Measurements from ENCODE around the gene GDF9. TPM values are rescaled to one million over a fixed set of nuclear protein-coding genes. Genes with fewer than 3 reads are reported as not detected.

GDF9 gene, protein sequence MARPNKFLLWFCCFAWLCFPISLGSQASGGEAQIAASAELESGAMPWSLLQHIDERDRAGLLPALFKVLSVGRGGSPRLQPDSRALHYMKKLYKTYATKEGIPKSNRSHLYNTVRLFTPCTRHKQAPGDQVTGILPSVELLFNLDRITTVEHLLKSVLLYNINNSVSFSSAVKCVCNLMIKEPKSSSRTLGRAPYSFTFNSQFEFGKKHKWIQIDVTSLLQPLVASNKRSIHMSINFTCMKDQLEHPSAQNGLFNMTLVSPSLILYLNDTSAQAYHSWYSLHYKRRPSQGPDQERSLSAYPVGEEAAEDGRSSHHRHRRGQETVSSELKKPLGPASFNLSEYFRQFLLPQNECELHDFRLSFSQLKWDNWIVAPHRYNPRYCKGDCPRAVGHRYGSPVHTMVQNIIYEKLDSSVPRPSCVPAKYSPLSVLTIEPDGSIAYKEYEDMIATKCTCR
- under 1 TPM; 0.50 to 0.93 TPM for total RNA-seq

DNA sequence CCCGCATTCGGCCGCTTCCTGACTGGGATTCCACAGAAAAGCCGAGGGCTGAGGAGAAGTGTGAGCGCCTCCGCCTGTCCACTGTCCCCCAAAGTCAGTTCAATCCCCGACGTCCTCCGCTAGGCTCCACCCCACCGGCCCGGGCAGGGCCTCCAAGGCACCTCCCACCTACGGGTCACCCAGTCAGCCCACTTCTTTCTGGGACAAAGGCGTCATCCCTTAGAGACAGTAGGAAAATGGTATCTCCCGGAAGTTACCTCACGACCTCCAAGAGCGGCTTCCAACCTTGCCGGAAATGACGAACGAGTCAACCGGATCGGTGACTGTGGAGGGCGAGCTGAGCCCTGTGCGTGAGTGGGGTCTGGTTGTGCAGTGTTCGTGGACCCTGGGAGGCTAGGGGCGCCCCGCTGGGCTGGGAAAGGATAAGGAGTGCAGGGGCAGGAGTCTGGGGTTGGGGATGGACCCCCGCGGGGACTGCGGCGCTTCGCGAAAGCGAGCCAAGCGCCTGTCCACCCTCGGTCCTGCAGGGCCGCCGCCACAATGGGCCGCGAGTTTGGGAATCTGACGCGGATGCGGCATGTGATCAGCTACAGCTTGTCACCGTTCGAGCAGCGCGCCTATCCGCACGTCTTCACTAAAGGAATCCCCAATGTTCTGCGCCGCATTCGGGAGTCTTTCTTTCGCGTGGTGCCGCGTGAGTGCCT is at the start of gene GDF9, which contains the start of gene UQCRQ:
GDF9 (minus strand) TSS at position 128 of the 704 bp plus-strand sequence. CDS start 1,936 bp downstream, outside the sequence.
UQCRQ (plus strand) TSS at position 301 of the 704 bp plus-strand sequence; CDS start at position 541, 240 bp downstream.
- DNase-seq (ENCODE audit: low spot score) (peak; percentile 95), ATAC-seq (peak; percentile 99 to 100)
- no peaks in the 10 kb centered on the region for H3K27me3 Mint-ChIP-seq
- no peaks in the 10 kb centered on the region for H3K9me3 Mint-ChIP-seq
- H3K27ac Mint-ChIP-seq, result peak within 1 kb of the TSS; percentile 94 to 97
- H3K4me3 Mint-ChIP-seq, result peak within 1 kb of the TSS; percentile 99
- peaks cover 18 to 28% of the 10 kb centered on the region in 2 donors for H3K4me1 Mint-ChIP-seq (ENCODE audit: low read depth in 2 of 2)
- H3K36me3 Mint-ChIP-seq, result peaks cover 7% of the 10 kb centered on the region

DNA sequence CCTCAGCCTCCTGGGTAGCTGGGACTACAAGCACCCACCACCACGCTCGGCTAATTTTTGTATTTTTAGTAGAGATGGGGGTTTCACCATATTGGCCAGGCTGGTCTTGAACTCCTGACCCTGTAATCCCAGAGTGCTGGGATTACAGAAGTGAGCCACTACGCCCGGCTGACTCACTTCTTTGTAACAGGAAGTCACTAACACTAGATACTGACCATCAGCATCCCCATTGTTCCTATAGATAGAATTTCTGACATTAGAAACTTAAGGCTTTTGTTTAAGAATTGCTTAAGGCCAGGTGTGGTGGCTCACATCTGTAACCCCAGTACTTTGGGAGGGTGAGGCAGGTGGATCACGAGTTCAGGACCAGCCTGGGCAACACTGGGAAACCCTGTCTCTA is 49.4 kb upstream of the GDF9 start:
- ATAC-seq (no peak), DNase-seq (ENCODE audit: low spot score) (no peak)
- H3K4me1 Mint-ChIP-seq (ENCODE audit: low read depth in 2 of 2), result peaks cover 0 to 8% of the 10 kb centered on the region in 2 donors
- no peaks in the 10 kb centered on the region for H3K27me3 Mint-ChIP-seq
- no peak overlapping the region for H3K4me3 Mint-ChIP-seq
- no peak overlapping the region for H3K27ac Mint-ChIP-seq
- H3K36me3 Mint-ChIP-seq, result peaks cover 10% of the 10 kb centered on the region
- no peaks in the 10 kb centered on the region for H3K9me3 Mint-ChIP-seq

DNA sequence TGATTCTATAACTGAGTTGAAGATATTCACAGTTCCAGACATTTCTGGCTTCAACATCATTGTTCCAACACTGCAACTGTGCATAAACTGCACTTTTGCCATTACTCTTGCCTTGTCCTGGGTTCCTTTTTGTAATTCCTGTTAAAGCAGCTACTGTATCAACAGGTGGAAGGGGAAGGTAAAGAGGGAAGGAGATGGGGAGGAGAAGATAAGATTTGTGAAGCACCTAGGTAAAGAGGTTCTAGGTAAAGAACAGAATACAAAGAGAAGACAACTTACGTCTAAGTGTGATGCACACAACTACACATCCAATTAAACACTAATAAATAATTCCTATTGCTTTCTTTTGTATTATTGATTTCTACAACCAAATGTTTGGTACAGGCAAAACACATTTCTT is 43.4 kb upstream of the GDF9 start:
- Mint-ChIP-seq H3K27ac (no peak overlapping the region), H3K27me3 (no peaks in the 10 kb centered on the region), H3K36me3 (peaks cover 11% of the 10 kb centered on the region), H3K4me3 (no peak overlapping the region), H3K9me3 (no peaks in the 10 kb centered on the region), H3K4me1 (ENCODE audit: low read depth in 2 of 2) (peaks cover 25 to 27% of the 10 kb centered on the region in 2 donors)
- ATAC-seq (no peak), DNase-seq (ENCODE audit: low spot score) (no peak)

DNA sequence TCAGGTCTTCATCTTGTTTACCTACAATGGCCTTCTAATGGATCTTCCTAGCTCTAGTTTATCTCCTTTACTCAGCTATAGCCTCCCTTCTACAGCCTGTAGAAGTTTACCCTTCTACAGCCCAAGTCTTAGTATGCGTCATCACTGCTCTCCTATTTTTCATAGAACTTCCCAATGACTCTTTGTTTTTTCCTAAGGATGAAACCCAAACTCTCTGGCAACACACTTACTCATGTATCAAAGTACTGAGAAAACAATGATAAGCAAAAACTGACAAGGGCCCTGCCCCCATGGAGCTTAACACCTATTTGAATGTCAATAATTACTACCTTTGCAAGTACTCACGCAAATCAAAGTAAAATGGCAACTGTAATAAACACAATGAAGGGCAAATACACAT is 40.9 kb upstream of the GDF9 start:
- DNase-seq (ENCODE audit: low spot score) (no peak), ATAC-seq (no peak)
- H3K36me3 Mint-ChIP-seq, result peaks cover 17% of the 10 kb centered on the region
- H3K27ac Mint-ChIP-seq, result no peak overlapping the region
- no peaks in the 10 kb centered on the region for H3K27me3 Mint-ChIP-seq
- no peaks in the 10 kb centered on the region for H3K9me3 Mint-ChIP-seq
- peaks cover 24 to 25% of the 10 kb centered on the region in 2 donors for H3K4me1 Mint-ChIP-seq (ENCODE audit: low read depth in 2 of 2)
- H3K4me3 Mint-ChIP-seq, result no peak overlapping the region

DNA sequence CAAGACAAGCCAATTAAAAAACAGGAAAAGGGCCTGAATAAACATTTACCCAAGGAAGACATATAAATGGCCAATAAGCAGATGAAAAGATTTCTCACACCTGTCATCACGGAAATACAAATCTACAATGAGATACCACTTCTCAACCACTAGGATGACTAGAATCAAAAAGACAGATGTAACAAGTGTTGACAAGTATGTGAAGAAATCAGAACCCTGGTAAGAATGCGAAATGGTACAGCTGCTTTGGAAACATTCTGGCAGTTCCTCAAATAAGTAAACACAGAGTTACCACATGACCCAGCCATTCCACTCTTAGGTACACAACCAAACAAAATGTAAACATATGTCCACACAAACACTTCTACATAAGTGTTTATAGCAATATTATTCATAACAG is 39.7 kb upstream of the GDF9 start:
- Mint-ChIP-seq H3K27ac (no peak overlapping the region), H3K9me3 (no peaks in the 10 kb centered on the region), H3K4me3 (no peak overlapping the region), H3K4me1 (ENCODE audit: low read depth in 2 of 2) (peaks cover 24 to 25% of the 10 kb centered on the region in 2 donors), H3K27me3 (no peaks in the 10 kb centered on the region), H3K36me3 (peaks cover 11% of the 10 kb centered on the region)
- ATAC-seq (no peak), DNase-seq (ENCODE audit: low spot score) (no peak)

DNA sequence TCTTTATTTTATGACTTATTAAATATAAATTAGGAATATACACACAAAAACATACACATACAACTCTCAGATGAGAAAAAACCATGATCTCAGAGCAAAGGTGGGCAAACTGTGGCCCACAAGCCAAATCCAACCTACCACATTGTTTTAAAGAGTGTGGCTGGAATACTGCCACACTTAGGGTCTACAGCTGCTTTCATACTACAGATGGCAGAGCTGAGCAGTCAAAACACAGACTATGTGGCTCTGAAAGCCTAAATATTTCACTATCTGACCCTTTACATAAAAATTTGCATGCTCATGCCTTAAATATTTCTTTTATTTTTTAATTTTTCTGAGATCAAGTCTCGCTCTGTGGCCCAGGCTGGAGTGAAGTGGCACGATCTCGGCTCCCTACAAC is 35.5 kb upstream of the GDF9 start:
- Mint-ChIP-seq H3K9me3 (no peaks in the 10 kb centered on the region), H3K4me1 (ENCODE audit: low read depth in 2 of 2) (peaks cover 17 to 19% of the 10 kb centered on the region in 2 donors), H3K4me3 (no peak overlapping the region), H3K36me3 (peaks cover 10% of the 10 kb centered on the region), H3K27me3 (no peaks in the 10 kb centered on the region), H3K27ac (no peak overlapping the region)
- no peak for ATAC-seq
- no peak for DNase-seq (ENCODE audit: low spot score)

DNA sequence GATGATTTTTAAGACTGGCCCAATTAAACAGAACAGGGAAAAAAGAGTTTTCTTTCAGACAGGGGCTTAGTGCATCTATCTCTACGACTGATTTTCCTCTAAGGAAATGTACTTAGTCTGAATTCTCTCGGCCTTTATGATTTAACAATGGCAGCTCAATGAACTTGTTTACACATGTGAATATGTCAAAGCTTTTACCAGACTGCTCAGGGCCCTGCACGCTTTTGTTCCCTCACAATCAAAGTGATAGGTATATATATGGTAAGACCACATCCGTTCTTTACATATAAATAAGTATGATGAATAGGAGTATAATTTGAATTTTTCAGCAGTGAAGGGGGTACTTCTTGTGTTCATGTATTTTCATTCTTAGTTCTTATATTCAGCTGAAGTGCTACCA is 34.8 kb upstream of the GDF9 start:
- ATAC-seq (no peak), DNase-seq (ENCODE audit: low spot score) (no peak)
- Mint-ChIP-seq H3K4me1 (ENCODE audit: low read depth in 2 of 2) (peaks cover 17 to 20% of the 10 kb centered on the region in 2 donors), H3K27ac (no peak overlapping the region), H3K4me3 (no peak overlapping the region), H3K27me3 (no peaks in the 10 kb centered on the region), H3K36me3 (peaks cover 17% of the 10 kb centered on the region), H3K9me3 (no peaks in the 10 kb centered on the region)

DNA sequence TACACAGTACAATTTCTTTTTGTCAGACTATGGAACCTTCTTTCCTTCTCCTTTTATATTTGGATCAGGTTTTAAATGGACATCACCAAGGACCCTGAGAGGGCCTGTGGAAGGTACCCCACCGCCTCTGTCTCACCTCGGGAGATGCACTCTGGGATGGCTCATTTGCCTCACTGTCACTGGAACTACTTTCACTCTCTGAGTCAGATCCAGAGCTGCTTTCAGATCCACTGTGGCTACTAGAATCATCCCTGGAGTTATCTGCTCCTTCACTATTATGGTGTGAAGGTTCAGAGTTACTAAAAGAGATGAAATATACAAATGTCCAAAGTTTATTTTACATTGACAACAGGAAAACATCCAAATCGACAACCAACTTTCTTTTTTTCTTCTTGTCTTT is 31.8 kb upstream of the GDF9 start:
- DNase-seq (ENCODE audit: low spot score), result no peak
- Mint-ChIP-seq H3K27ac (peak overlapping the region in 1 of 2 donors; percentile 27), H3K9me3 (no peaks in the 10 kb centered on the region), H3K4me3 (no peak overlapping the region), H3K36me3 (peaks cover 20% of the 10 kb centered on the region), H3K4me1 (ENCODE audit: low read depth in 2 of 2) (peaks cover 7 to 12% of the 10 kb centered on the region in 2 donors), H3K27me3 (no peaks in the 10 kb centered on the region)
- peak in 1 of 2 donors; percentile 36 for ATAC-seq

DNA sequence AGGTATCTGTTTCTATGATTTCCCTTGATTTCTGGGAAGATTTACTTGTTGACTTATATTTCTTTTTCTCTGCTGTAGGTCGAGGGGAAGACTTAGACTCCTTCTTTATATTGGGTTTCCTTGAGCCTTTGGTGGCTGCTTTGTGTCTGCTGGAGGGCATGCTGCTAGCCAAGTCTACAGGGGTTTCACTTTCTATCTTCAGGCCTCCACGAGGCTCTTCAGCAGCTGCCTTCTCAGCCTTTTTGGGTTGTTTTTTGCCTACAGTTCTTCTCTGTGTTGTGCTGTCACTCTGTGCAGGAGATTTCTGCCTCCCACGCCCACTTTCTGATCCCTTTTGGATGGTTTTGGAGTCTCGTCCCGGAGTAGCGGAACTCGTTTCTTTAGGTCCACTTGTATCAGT is 30.4 kb upstream of the GDF9 start:
- peaks cover 32% of the 10 kb centered on the region for H3K36me3 Mint-ChIP-seq
- H3K4me1 Mint-ChIP-seq (ENCODE audit: low read depth in 2 of 2), result peaks cover 9 to 12% of the 10 kb centered on the region in 2 donors
- H3K4me3 Mint-ChIP-seq, result peak overlapping the region; percentile 24
- peak in 1 of 2 donors; percentile 43 for ATAC-seq
- DNase-seq (ENCODE audit: low spot score), result no peak
- peak overlapping the region; percentile 15 to 57 for H3K27ac Mint-ChIP-seq
- H3K9me3 Mint-ChIP-seq, result no peaks in the 10 kb centered on the region
- H3K27me3 Mint-ChIP-seq, result no peaks in the 10 kb centered on the region

DNA sequence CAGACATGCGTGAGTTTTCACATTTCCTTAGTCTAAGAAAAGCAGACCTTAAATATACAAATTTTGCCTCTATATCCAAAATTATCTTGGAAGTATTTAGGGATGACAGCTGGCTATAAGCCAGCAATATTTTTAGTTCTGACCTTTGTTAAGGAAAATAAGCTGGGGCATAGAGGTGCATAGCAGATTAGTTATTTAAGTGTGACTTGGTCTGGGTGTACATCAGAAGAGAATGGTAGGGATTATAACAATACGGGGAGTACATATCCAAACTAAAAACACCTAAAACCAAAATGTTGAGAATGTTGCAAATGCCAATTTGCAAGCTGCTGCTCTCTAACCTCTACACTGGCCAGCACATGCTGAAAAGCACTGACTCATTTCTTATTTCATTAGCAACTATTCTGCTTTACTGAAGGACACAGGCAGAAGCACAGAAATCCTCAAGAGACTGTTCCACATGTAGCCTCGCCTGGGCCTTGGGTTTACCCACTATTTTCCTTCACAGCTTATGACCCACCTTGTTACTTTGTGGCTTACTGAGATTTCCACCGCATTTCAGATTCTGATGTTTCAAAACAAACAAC is 29.5 kb upstream of the GDF9 start:
- Mint-ChIP-seq H3K9me3 (no peaks in the 10 kb centered on the region), H3K27me3 (no peaks in the 10 kb centered on the region), H3K4me1 (ENCODE audit: low read depth in 2 of 2) (peaks cover 9 to 12% of the 10 kb centered on the region in 2 donors), H3K36me3 (peaks cover 32% of the 10 kb centered on the region), H3K27ac (peak overlapping the region; percentile 15 to 57), H3K4me3 (no peak overlapping the region)
- ATAC-seq (no peak), DNase-seq (ENCODE audit: low spot score) (no peak)

DNA sequence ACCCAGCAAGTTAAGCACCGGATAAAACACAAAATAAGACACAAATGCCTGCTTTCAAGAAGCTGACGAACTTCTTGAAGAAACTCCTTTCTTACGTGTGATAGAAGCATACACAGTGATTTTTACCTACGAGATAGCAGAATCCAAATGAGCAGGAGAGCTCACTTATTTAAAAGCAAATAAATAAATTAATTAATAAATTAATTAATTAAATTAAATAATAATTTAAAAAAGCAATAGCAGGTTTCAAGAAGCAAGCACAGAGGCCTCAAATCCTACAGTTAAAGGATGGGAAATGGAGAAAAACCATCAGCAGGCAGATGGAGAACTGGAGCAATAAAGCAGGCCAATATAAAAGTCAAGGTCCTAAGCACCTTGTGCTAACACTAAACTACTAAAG is 24.5 kb upstream of the GDF9 start:
- H3K27ac Mint-ChIP-seq, result no peak overlapping the region
- ATAC-seq (no peak), DNase-seq (ENCODE audit: low spot score) (no peak)
- no peak overlapping the region for H3K4me3 Mint-ChIP-seq
- no peaks in the 10 kb centered on the region for H3K27me3 Mint-ChIP-seq
- peaks cover 34% of the 10 kb centered on the region for H3K36me3 Mint-ChIP-seq
- H3K9me3 Mint-ChIP-seq, result no peaks in the 10 kb centered on the region
- peaks cover 0 to 8% of the 10 kb centered on the region in 2 donors for H3K4me1 Mint-ChIP-seq (ENCODE audit: low read depth in 2 of 2)

DNA sequence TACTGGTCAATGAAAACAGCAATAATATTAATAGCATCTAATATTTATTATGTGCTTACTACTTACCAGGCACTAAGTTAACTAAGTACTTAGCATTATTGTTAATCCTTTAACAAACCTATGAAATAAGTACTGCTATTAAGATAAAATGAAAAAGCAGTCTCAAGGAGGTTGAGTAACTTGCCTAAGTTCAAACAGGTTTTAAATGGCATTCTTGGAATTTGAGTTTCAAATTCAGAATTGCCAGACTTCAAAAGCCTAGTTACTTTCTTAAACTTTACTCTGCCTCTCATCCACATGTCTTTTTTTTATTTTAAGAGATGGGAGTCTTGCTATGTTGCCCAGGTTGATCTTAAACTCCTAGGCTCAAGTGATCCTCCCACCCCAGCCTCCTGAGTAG is 23.2 kb upstream of the GDF9 start:
- H3K9me3 Mint-ChIP-seq, result no peaks in the 10 kb centered on the region
- H3K36me3 Mint-ChIP-seq, result peaks cover 30% of the 10 kb centered on the region
- DNase-seq (ENCODE audit: low spot score) (no peak), ATAC-seq (no peak)
- H3K27me3 Mint-ChIP-seq, result no peaks in the 10 kb centered on the region
- H3K27ac Mint-ChIP-seq, result no peak overlapping the region
- no peak overlapping the region for H3K4me3 Mint-ChIP-seq
- H3K4me1 Mint-ChIP-seq (ENCODE audit: low read depth in 2 of 2), result peaks cover 0 to 8% of the 10 kb centered on the region in 2 donors

DNA sequence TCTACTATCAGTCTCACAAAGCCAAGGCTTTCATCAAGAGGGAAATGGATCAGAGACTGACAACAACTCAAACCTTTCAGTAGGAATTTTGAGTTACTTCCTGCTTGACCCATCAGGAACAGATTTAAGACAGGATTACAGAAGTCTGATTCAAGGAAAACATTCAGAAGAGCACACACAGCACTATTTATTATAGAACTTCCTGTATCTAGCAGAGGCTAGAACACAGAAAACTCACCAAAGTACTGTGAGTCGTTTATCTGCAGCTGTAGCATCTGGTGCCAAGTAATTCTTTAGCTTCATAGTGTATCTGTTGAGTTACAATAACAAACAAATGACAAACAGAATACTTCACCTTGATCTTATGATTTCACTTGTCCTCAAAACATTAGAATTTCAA is 21.0 kb upstream of the GDF9 start:
- DNase-seq (ENCODE audit: low spot score) (no peak), ATAC-seq (no peak)
- peaks cover 32% of the 10 kb centered on the region for H3K36me3 Mint-ChIP-seq
- no peaks in the 10 kb centered on the region for H3K27me3 Mint-ChIP-seq
- peak overlapping the region in 1 of 2 donors; percentile 30 for H3K27ac Mint-ChIP-seq
- H3K4me3 Mint-ChIP-seq, result no peak overlapping the region
- H3K9me3 Mint-ChIP-seq, result no peaks in the 10 kb centered on the region
- peaks cover 0 to 6% of the 10 kb centered on the region in 2 donors for H3K4me1 Mint-ChIP-seq (ENCODE audit: low read depth in 2 of 2)

Data from natural killer cell treated with Interleukin-12 subunit alpha and Interleukin-12 subunit beta and Interleukin-15 and Interleukin-18, amount 100 ng/mL, for 72 hours (primary cell).